Neural progenitor cell (in vitro differentiated cells): ENCODE results near the gene TGFB1I1. TPM values are rescaled to one million over a fixed set of nuclear protein-coding genes. Genes with fewer than 3 reads are reported as not detected.
"Not testable (repeated sequence)": the region's sequence is repeated elsewhere in the genome, so short reads cannot be mapped to it uniquely, and the experiment has no call there.

Experiments used
- DNase-seq: peaks from one replicate; pipeline ENCODE4 v3.0.0-alpha.2; 2016; ENCODE audit warnings: low spot score
- H2AFZ ChIP-seq: fragments of 200-600 bp; sonication (generic); replicated peaks from 2 replicates; pipeline ENCODE4 v1.6.1; 2016; ENCODE audit warnings: antibody characterized with exemption
- H3F3A ChIP-seq: fragments of 200-600 bp; sonication (generic); 2 replicates; pipeline ENCODE4 v1.6.1; 2016; ENCODE audit warnings: antibody characterized with exemption, low read depth
- H3K27ac ChIP-seq: fragments of 200-600 bp; sonication (generic); 2 replicates; pipeline ENCODE4 v1.5.1; 2016; ENCODE audit warnings: mild to moderate bottlenecking
- H3K27me3 ChIP-seq: fragments of 200-600 bp; sonication (generic); 2 replicates; pipeline ENCODE4 v1.6.1; 2016; ENCODE audit warnings: mild to moderate bottlenecking, moderate library complexity
- H3K36me3 ChIP-seq: fragments of 200-600 bp; sonication (generic); 2 replicates; pipeline ENCODE4 v1.5.1; 2016
- H3K4me1 ChIP-seq: fragments of 200-600 bp; sonication (generic); 2 replicates; pipeline ENCODE4 v1.6.1; 2016; ENCODE audit warnings: mixed run types
- H3K4me2 ChIP-seq: fragments of 200-600 bp; sonication (generic); 2 replicates; pipeline ENCODE4 v1.6.1; 2016
- H3K4me3 ChIP-seq: fragments of 200-600 bp; sonication (generic); 2 replicates; pipeline ENCODE4 v1.5.1; 2016
- H3K79me2 ChIP-seq: fragments of 200-600 bp; sonication (generic); 2 replicates; pipeline ENCODE4 v1.6.1; 2016; ENCODE audit warnings: low read depth
- H3K9ac ChIP-seq: fragments of 200-600 bp; sonication (generic); 2 replicates; pipeline ENCODE4 v1.6.1; 2016
- H3K9me3 ChIP-seq: fragments of 200-600 bp; sonication (generic); 2 replicates; pipeline ENCODE4 v1.5.1; 2016; ENCODE audit warnings: low read depth
- H4K20me1 ChIP-seq: fragments of 200-600 bp; sonication (generic); 2 replicates; pipeline ENCODE4 v1.6.1; 2016; ENCODE audit warnings: low read depth
- H3K27ac Mint-ChIP-seq: 3 replicates; pipeline ENCODE4 v1.8.0; 2021; ENCODE audit warnings: mixed read lengths
- H3K27me3 Mint-ChIP-seq: 2 replicates; pipeline ENCODE4 v1.8.0; 2022; ENCODE audit warnings: low read depth, mild to moderate bottlenecking, inconsistent platforms, moderate library complexity, mixed read lengths; ENCODE audit not compliant: insufficient read depth
- H3K36me3 Mint-ChIP-seq: 3 replicates; pipeline ENCODE4 v1.8.0; 2021; ENCODE audit warnings: mixed read lengths
- H3K4me1 Mint-ChIP-seq: 3 replicates; pipeline ENCODE4 v1.8.0; 2021; ENCODE audit warnings: mixed read lengths
- H3K4me3 Mint-ChIP-seq: 3 replicates; pipeline ENCODE4 v1.8.0; 2021; ENCODE audit warnings: mild to moderate bottlenecking, moderate library complexity, mixed read lengths
- H3K9me3 Mint-ChIP-seq: 3 replicates; pipeline ENCODE4 v1.8.0; 2020; ENCODE audit warnings: mixed read lengths
- EZH2 ChIP-seq: fragments of 200-600 bp; sonication (generic); IDR thresholded peaks from 2 replicates; pipeline ENCODE4 v1.6.1; 2017; ENCODE audit warnings: antibody characterized with exemption, mild to moderate bottlenecking, moderate library complexity
- EZH2phosphoT487 ChIP-seq: fragments of 200-600 bp; sonication (generic); IDR thresholded peaks from 2 replicates; pipeline ENCODE4 v1.6.1; 2017; ENCODE audit warnings: antibody characterized with exemption
- total RNA-seq: library from RNA; depleted of rRNA; stranded (reverse); fragments of >200 nt; gene quantifications from 2 replicates; pipeline ENCODE4 v1.2.3, GENCODE V29; 2015; ENCODE audit warnings: low replicate concordance
- TF ChIP-seq, protein P1 (sequence below): fragments of 200-600 bp; sonication (generic); IDR thresholded peaks from 2 replicates; pipeline ENCODE4 v1.5.1; 2017; ENCODE audit warnings: antibody characterized with exemption, mild to moderate bottlenecking

The TGFB1I1 gene
- total RNA-seq, 1 donor from 2014 or later = not detected

GRCh38 chr16:31502981-31503380, 31.0 kb downstream of the TGFB1I1 start:
- Histone ChIP-seq H3K79me2 (peaks cover 15% of the 10 kb centered on the region), H3K27ac (no peak overlapping the region), H3K4me1 (peaks cover 6% of the 10 kb centered on the region), H3K9ac (no peak overlapping the region), H3K36me3 (no peaks in the 10 kb centered on the region), H3K4me3 (no peak overlapping the region), H3K4me2 (no peak overlapping the region), H3F3A (no peaks in the 10 kb centered on the region), H4K20me1 (peaks cover 3% of the 10 kb centered on the region), H3K27me3 (no peaks in the 10 kb centered on the region), H3K9me3 (no peaks in the 10 kb centered on the region), H2AFZ (no peak overlapping the region)
- TF ChIP-seq EZH2phosphoT487 (no peak), EZH2 (no peak)
- TF ChIP-seq, protein P1, sequence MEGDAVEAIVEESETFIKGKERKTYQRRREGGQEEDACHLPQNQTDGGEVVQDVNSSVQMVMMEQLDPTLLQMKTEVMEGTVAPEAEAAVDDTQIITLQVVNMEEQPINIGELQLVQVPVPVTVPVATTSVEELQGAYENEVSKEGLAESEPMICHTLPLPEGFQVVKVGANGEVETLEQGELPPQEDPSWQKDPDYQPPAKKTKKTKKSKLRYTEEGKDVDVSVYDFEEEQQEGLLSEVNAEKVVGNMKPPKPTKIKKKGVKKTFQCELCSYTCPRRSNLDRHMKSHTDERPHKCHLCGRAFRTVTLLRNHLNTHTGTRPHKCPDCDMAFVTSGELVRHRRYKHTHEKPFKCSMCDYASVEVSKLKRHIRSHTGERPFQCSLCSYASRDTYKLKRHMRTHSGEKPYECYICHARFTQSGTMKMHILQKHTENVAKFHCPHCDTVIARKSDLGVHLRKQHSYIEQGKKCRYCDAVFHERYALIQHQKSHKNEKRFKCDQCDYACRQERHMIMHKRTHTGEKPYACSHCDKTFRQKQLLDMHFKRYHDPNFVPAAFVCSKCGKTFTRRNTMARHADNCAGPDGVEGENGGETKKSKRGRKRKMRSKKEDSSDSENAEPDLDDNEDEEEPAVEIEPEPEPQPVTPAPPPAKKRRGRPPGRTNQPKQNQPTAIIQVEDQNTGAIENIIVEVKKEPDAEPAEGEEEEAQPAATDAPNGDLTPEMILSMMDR = no peak
- no peak overlapping the region for H3K4me3 Mint-ChIP-seq
- H3K27ac Mint-ChIP-seq = no peak overlapping the region
- H3K4me1 Mint-ChIP-seq = peaks cover 11% of the 10 kb centered on the region
- H3K27me3 Mint-ChIP-seq = peaks cover 5% of the 10 kb centered on the region
- DNase-seq = no peak
- H3K36me3 Mint-ChIP-seq = peaks cover 6% of the 10 kb centered on the region
- no peaks in the 10 kb centered on the region for H3K9me3 Mint-ChIP-seq

DNA sequence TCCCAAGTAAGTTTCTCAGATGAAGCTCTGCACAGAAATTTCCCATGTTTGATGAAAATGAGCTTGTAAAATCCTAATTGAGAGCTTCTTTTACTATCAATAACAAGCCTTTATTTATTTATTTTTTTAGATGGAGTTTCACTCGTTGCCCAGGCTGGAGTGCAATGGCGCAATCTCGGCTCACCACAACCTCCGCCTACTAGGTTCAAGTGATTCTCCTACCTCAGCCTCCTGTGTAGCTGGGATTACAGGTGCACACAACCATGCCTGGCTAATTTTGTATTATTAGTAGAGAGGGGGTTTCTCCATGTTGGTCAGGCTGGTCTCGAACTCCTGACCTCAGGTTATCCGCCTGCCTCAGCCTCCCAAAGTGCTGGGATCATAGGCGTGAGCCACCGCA, 31.6 kb downstream of the TGFB1I1 start:
- H2AFZ ChIP-seq, H3K27me3 ChIP-seq, H3K4me3 Mint-ChIP-seq, H3K4me3 ChIP-seq, H3K4me1 ChIP-seq, H3K9ac ChIP-seq, H4K20me1 ChIP-seq, H3K27ac ChIP-seq, H3K4me2 ChIP-seq, H3K36me3 ChIP-seq, H3K9me3 Mint-ChIP-seq, H3K27me3 Mint-ChIP-seq, H3K27ac Mint-ChIP-seq, H3F3A ChIP-seq, H3K36me3 Mint-ChIP-seq, H3K9me3 ChIP-seq, DNase-seq: not testable (repeated sequence)
- H3K4me1 Mint-ChIP-seq = peaks cover 11% of the 10 kb centered on the region
- peaks cover 15% of the 10 kb centered on the region for H3K79me2 ChIP-seq

DNA sequence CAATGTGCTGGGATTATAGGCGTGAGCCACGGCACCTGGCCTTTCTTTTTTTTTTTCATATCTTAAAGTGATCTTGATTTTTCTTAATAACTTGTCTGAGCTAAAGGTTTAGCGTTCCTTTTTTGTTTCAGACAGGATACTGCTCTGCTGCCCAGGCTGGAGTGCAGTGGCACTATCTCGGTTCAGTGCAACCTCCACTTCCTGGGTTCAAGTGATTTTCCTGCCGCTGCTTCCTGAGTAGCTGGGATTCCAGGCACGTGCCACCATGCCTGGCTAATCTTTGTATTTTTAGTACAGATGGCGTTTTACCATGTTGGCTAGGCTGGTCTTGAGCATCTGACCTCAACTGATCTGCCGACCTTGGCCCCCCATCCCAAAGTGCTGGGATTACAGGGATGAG, 32.2 kb downstream of the TGFB1I1 start:
- DNase-seq = no peak
- H3K9me3 Mint-ChIP-seq = no peaks in the 10 kb centered on the region
- no peak overlapping the region for H3K4me3 Mint-ChIP-seq
- no peak overlapping the region for H3K4me2 ChIP-seq
- no peaks in the 10 kb centered on the region for H3F3A ChIP-seq
- no peak overlapping the region for H3K27ac ChIP-seq
- no peaks in the 10 kb centered on the region for H3K9me3 ChIP-seq
- H3K36me3 Mint-ChIP-seq = peaks cover 3% of the 10 kb centered on the region
- peaks cover 15% of the 10 kb centered on the region for H3K79me2 ChIP-seq
- no peaks in the 10 kb centered on the region for H3K27me3 ChIP-seq
- peaks cover 5% of the 10 kb centered on the region for H3K27me3 Mint-ChIP-seq
- no peak overlapping the region for H3K4me3 ChIP-seq
- H3K36me3 ChIP-seq = no peaks in the 10 kb centered on the region
- H3K9ac ChIP-seq = no peak overlapping the region
- no peak overlapping the region for H2AFZ ChIP-seq
- no peak for TF ChIP-seq EZH2
- no peak for TF ChIP-seq EZH2phosphoT487
- TF ChIP-seq, protein P1 = no peak
- H4K20me1 ChIP-seq = peaks cover 3% of the 10 kb centered on the region
- H3K27ac Mint-ChIP-seq = no peak overlapping the region
- H3K4me1 Mint-ChIP-seq = peaks cover 17% of the 10 kb centered on the region
- peaks cover 8% of the 10 kb centered on the region for H3K4me1 ChIP-seq

- no peak overlapping the region for H3K4me2 ChIP-seq
- H3K36me3 ChIP-seq = no peaks in the 10 kb centered on the region
- H3K27ac Mint-ChIP-seq = no peak overlapping the region
- no peaks in the 10 kb centered on the region for H3K9me3 Mint-ChIP-seq
- H3K36me3 Mint-ChIP-seq = no peaks in the 10 kb centered on the region
- no peak overlapping the region for H2AFZ ChIP-seq
- DNase-seq = no peak
- no peak overlapping the region for H3K9ac ChIP-seq
- H3K4me3 ChIP-seq = no peak overlapping the region
- H3K27ac ChIP-seq = no peak overlapping the region
- H3K79me2 ChIP-seq = peaks cover 15% of the 10 kb centered on the region
- peaks cover 22% of the 10 kb centered on the region for H3K4me1 Mint-ChIP-seq
- peak overlapping the region; percentile 7 for H3K4me3 Mint-ChIP-seq
- H3K27me3 ChIP-seq = no peaks in the 10 kb centered on the region
- H3K27me3 Mint-ChIP-seq = peaks cover 5% of the 10 kb centered on the region
- peaks cover 3% of the 10 kb centered on the region for H4K20me1 ChIP-seq
- H3K4me1 ChIP-seq = peaks cover 13% of the 10 kb centered on the region
- no peaks in the 10 kb centered on the region for H3F3A ChIP-seq
- TF ChIP-seq, protein P1 = no peak
- TF ChIP-seq EZH2 (no peak), EZH2phosphoT487 (no peak)
- H3K9me3 ChIP-seq = no peaks in the 10 kb centered on the region
Observed at GRCh38 chr16:31505483-31505882, 33.5 kb downstream of the TGFB1I1 start.
